ENCODE measurements around the gene TMEM176A.

TMEM176A gene

GRCh38 chr7:150800581-150801241, at the start of gene TMEM176A:
Gene TMEM176A, plus strand, starts transcription at chr7:150800769. Its CDS starts 782 bp downstream, at chr7:150801551.
- Histone ChIP-seq H3K9me3 (ENCODE audit: control insufficient read depth, low read depth, low read length) (no peaks in the 10 kb centered on the region), H3K4me1 (ENCODE audit: control insufficient read depth, low read depth, low read length) (peaks cover 9% of the 10 kb centered on the region), H3K4me3 (ENCODE audit: low read length) (peak within 1 kb of the TSS; percentile 57), H3K36me3 (ENCODE audit: control insufficient read depth, low read depth, low read length) (no peaks in the 10 kb centered on the region), H3K9ac (ENCODE audit: low read length) (no peak within 1 kb of the TSS), H3K27me3 (ENCODE audit: control insufficient read depth, insufficient read depth, low read length) (peaks cover 75% of the 10 kb centered on the region), H3K27ac (ENCODE audit: low read length) (no peak within 1 kb of the TSS)

- no peak overlapping the region for H3K4me3 ChIP-seq (ENCODE audit: low read length)
- no peaks in the 10 kb centered on the region for H3K4me1 ChIP-seq (ENCODE audit: control insufficient read depth, low read depth, low read length)
- H3K27me3 ChIP-seq (ENCODE audit: control insufficient read depth, insufficient read depth, low read length) = peaks cover 56% of the 10 kb centered on the region
- H3K9ac ChIP-seq (ENCODE audit: low read length) = no peak overlapping the region
- H3K27ac ChIP-seq (ENCODE audit: low read length) = no peak overlapping the region
- H3K36me3 ChIP-seq (ENCODE audit: control insufficient read depth, low read depth, low read length) = no peaks in the 10 kb centered on the region
- no peaks in the 10 kb centered on the region for H3K9me3 ChIP-seq (ENCODE audit: control insufficient read depth, low read depth, low read length)
These were observed 48.9 kb upstream of the TMEM176A start for GRCh38 chr7:150751702-150752101.

- H3K27me3 ChIP-seq (ENCODE audit: control insufficient read depth, insufficient read depth, low read length) = peaks cover 41% of the 10 kb centered on the region
- no peak overlapping the region for H3K4me3 ChIP-seq (ENCODE audit: low read length)
- no peak overlapping the region for H3K27ac ChIP-seq (ENCODE audit: low read length)
- no peaks in the 10 kb centered on the region for H3K9me3 ChIP-seq (ENCODE audit: control insufficient read depth, low read depth, low read length)
- no peak overlapping the region for H3K9ac ChIP-seq (ENCODE audit: low read length)
- no peaks in the 10 kb centered on the region for H3K36me3 ChIP-seq (ENCODE audit: control insufficient read depth, low read depth, low read length)
- no peaks in the 10 kb centered on the region for H3K4me1 ChIP-seq (ENCODE audit: control insufficient read depth, low read depth, low read length)
These were observed 47.3 kb upstream of the TMEM176A start for GRCh38 chr7:150753239-150753638.

GRCh38 chr7:150753826-150754603, 46.6 kb upstream of the TMEM176A start:
- H3K27ac ChIP-seq (ENCODE audit: low read length) = no peak overlapping the region
- no peaks in the 10 kb centered on the region for H3K9me3 ChIP-seq (ENCODE audit: control insufficient read depth, low read depth, low read length)
- H3K36me3 ChIP-seq (ENCODE audit: control insufficient read depth, low read depth, low read length) = no peaks in the 10 kb centered on the region
- H3K27me3 ChIP-seq (ENCODE audit: control insufficient read depth, insufficient read depth, low read length) = peaks cover 33% of the 10 kb centered on the region
- H3K9ac ChIP-seq (ENCODE audit: low read length) = no peak overlapping the region
- H3K4me3 ChIP-seq (ENCODE audit: low read length) = no peak overlapping the region
- H3K4me1 ChIP-seq (ENCODE audit: control insufficient read depth, low read depth, low read length) = no peaks in the 10 kb centered on the region

- no peak overlapping the region for H3K9ac ChIP-seq (ENCODE audit: low read length)
- no peaks in the 10 kb centered on the region for H3K4me1 ChIP-seq (ENCODE audit: control insufficient read depth, low read depth, low read length)
These were observed 45.6 kb upstream of the TMEM176A start for GRCh38 chr7:150754951-150755350.

GRCh38 chr7:150755473-150756099, 45.0 kb upstream of the TMEM176A start:
- no peaks in the 10 kb centered on the region for H3K9me3 ChIP-seq (ENCODE audit: control insufficient read depth, low read depth, low read length)
- H3K4me1 ChIP-seq (ENCODE audit: control insufficient read depth, low read depth, low read length) = no peaks in the 10 kb centered on the region
- H3K36me3 ChIP-seq (ENCODE audit: control insufficient read depth, low read depth, low read length) = no peaks in the 10 kb centered on the region
- no peak overlapping the region for H3K9ac ChIP-seq (ENCODE audit: low read length)
- H3K27ac ChIP-seq (ENCODE audit: low read length) = no peak overlapping the region
- peaks cover 22% of the 10 kb centered on the region for H3K27me3 ChIP-seq (ENCODE audit: control insufficient read depth, insufficient read depth, low read length)
- H3K4me3 ChIP-seq (ENCODE audit: low read length) = no peak overlapping the region

More at GRCh38 chr7:150754951-150755350, 45.6 kb upstream of the TMEM176A start:
- Histone ChIP-seq H3K9me3 (ENCODE audit: control insufficient read depth, low read depth, low read length) (no peaks in the 10 kb centered on the region), H3K27me3 (ENCODE audit: control insufficient read depth, insufficient read depth, low read length) (peaks cover 23% of the 10 kb centered on the region), H3K36me3 (ENCODE audit: control insufficient read depth, low read depth, low read length) (no peaks in the 10 kb centered on the region), H3K27ac (ENCODE audit: low read length) (no peak overlapping the region), H3K4me3 (ENCODE audit: low read length) (no peak overlapping the region)

- Histone ChIP-seq H3K9ac (ENCODE audit: low read length) (no peak overlapping the region), H3K9me3 (ENCODE audit: control insufficient read depth, low read depth, low read length) (no peaks in the 10 kb centered on the region), H3K4me3 (ENCODE audit: low read length) (no peak overlapping the region), H3K27ac (ENCODE audit: low read length) (no peak overlapping the region), H3K27me3 (ENCODE audit: control insufficient read depth, insufficient read depth, low read length) (peaks cover 16% of the 10 kb centered on the region), H3K36me3 (ENCODE audit: control insufficient read depth, low read depth, low read length) (no peaks in the 10 kb centered on the region), H3K4me1 (ENCODE audit: control insufficient read depth, low read depth, low read length) (no peaks in the 10 kb centered on the region)
These were observed 44.4 kb upstream of the TMEM176A start for GRCh38 chr7:150756166-150756565.

GRCh38 chr7:150756858-150757257, 43.7 kb upstream of the TMEM176A start:
- no peak overlapping the region for H3K4me3 ChIP-seq (ENCODE audit: low read length)
- peaks cover 12% of the 10 kb centered on the region for H3K27me3 ChIP-seq (ENCODE audit: control insufficient read depth, insufficient read depth, low read length)
- no peak overlapping the region for H3K27ac ChIP-seq (ENCODE audit: low read length)
- no peaks in the 10 kb centered on the region for H3K36me3 ChIP-seq (ENCODE audit: control insufficient read depth, low read depth, low read length)
- no peaks in the 10 kb centered on the region for H3K9me3 ChIP-seq (ENCODE audit: control insufficient read depth, low read depth, low read length)
- H3K4me1 ChIP-seq (ENCODE audit: control insufficient read depth, low read depth, low read length) = no peaks in the 10 kb centered on the region
- no peak overlapping the region for H3K9ac ChIP-seq (ENCODE audit: low read length)

- Histone ChIP-seq H3K4me1 (ENCODE audit: control insufficient read depth, low read depth, low read length) (no peaks in the 10 kb centered on the region), H3K27me3 (ENCODE audit: control insufficient read depth, insufficient read depth, low read length) (no peaks in the 10 kb centered on the region), H3K9me3 (ENCODE audit: control insufficient read depth, low read depth, low read length) (no peaks in the 10 kb centered on the region), H3K27ac (ENCODE audit: low read length) (no peak overlapping the region), H3K4me3 (ENCODE audit: low read length) (no peak overlapping the region), H3K36me3 (ENCODE audit: control insufficient read depth, low read depth, low read length) (no peaks in the 10 kb centered on the region), H3K9ac (ENCODE audit: low read length) (no peak overlapping the region)
These were observed 41.1 kb upstream of the TMEM176A start for GRCh38 chr7:150759479-150759878.

- Histone ChIP-seq H3K27me3 (ENCODE audit: control insufficient read depth, insufficient read depth, low read length) (no peaks in the 10 kb centered on the region), H3K27ac (ENCODE audit: low read length) (no peak overlapping the region)
These were observed 34.2 kb upstream of the TMEM176A start for GRCh38 chr7:150766334-150766709.

GRCh38 chr7:150769768-150770167, 30.8 kb upstream of the TMEM176A start:
- Histone ChIP-seq H3K27me3 (ENCODE audit: control insufficient read depth, insufficient read depth, low read length) (no peaks in the 10 kb centered on the region), H3K4me3 (ENCODE audit: low read length) (no peak overlapping the region), H3K4me1 (ENCODE audit: control insufficient read depth, low read depth, low read length) (peaks cover 4% of the 10 kb centered on the region), H3K9me3 (ENCODE audit: control insufficient read depth, low read depth, low read length) (no peaks in the 10 kb centered on the region), H3K36me3 (ENCODE audit: control insufficient read depth, low read depth, low read length) (no peaks in the 10 kb centered on the region), H3K27ac (ENCODE audit: low read length) (no peak overlapping the region), H3K9ac (ENCODE audit: low read length) (no peak overlapping the region)

More at GRCh38 chr7:150766334-150766709, 34.2 kb upstream of the TMEM176A start:
- H3K36me3 ChIP-seq (ENCODE audit: control insufficient read depth, low read depth, low read length) = no peaks in the 10 kb centered on the region
- no peak overlapping the region for H3K9ac ChIP-seq (ENCODE audit: low read length)
- no peaks in the 10 kb centered on the region for H3K9me3 ChIP-seq (ENCODE audit: control insufficient read depth, low read depth, low read length)
- peaks cover 4% of the 10 kb centered on the region for H3K4me1 ChIP-seq (ENCODE audit: control insufficient read depth, low read depth, low read length)
- H3K4me3 ChIP-seq (ENCODE audit: low read length) = no peak overlapping the region
